HG03460 (cell line): ENCODE results near the gene STAT2.

Experiments
- ATAC-seq: cut with Tn5 transposase; IDR thresholded peaks from one replicate; pipeline ENCODE4 v1.9.1; 2021; ENCODE audit not compliant: unreplicated experiment

STAT2 gene

DNA sequence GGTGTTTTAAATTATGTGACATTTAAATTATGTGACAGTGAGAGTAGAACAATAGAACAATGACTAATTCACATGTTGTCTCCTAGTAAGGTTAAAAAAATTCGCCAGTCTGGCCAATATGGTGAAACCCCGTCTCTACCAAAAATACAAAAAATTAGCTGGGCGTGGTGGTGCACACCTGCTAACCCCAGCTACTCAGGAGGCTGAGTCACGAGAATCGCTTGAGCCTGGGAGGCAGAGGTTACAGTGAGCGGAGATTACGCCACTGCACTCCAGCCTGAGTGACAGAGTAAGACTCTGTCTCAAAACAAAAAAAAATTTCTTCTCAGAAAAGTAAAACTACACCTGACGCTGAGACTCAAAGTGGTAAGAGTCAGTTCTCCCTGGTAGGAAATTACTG is 62.5 kb downstream of the STAT2 start:
- no peak for ATAC-seq

DNA sequence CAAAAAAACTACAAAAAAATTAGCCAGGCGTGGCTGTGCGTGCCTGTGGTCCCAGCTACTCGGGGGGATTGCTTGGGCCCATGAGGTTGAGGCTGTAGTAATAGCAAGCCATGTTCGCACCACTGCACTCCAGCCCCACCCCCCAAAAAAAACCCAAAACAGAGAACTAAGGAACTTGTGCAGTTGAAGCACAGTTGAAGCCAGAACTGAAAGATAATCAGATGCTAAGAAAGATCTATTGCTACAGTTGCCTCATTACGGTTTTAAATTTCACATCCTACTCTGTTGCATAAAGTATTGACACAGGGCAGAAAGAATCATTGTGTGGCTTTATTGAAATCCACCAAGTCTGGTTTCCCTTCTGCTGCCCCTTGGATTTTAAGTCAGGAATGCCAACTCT is 63.6 kb downstream of the STAT2 start:
- ATAC-seq: no peak

DNA sequence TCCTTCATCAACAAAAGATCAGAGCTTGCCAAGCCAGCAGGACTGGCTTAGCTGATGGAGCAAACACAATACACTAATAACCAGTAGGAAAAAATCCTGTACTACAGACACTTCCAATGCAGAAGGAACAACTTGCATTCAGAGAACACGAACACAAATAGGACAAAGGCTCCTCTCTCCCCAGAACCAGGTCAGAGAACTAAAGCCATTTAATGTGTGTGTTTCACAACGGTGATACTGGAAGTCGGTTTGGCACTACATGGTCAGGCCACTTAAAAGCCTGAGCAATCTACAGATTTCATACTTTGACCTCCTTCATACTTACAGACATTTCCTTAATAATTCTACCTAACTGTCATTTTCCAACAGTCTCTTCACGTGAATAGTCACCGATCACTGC is 66.1 kb downstream of the STAT2 start:
- no peak for ATAC-seq
